OCI-LY1 (cell line): ENCODE data around the gene HLA-DQB2.

Experiments used
- H2AFZ ChIP-seq: fragments of 200-600 bp; sonication (generic), shearing (Covaris generic); 2 replicates; pipeline ENCODE4 v1.6.0; 2014; ENCODE audit warnings: antibody characterized with exemption, mild to moderate bottlenecking, low read length
- H3F3A ChIP-seq: fragments of 200-600 bp; sonication (generic), shearing (Covaris generic); 2 replicates; pipeline ENCODE4 v1.6.0; 2014; ENCODE audit warnings: mild to moderate bottlenecking, antibody characterized with exemption, low read length, moderate library complexity; ENCODE audit not compliant: insufficient read depth
- H3K27ac ChIP-seq: fragments of 200-600 bp; sonication (generic); 2 replicates; pipeline ENCODE4 v1.5.1; 2014; ENCODE audit warnings: low read length, mixed run types, mild to moderate bottlenecking, low read depth; ENCODE audit not compliant: poor library complexity, severe bottlenecking
- H3K27me3 ChIP-seq: fragments of 200-600 bp; sonication (generic); 2 replicates; pipeline ENCODE4 v1.6.0; 2014; ENCODE audit warnings: antibody characterized with exemption, mild to moderate bottlenecking, low read length, moderate library complexity; ENCODE audit not compliant: insufficient read depth
- H3K36me3 ChIP-seq: fragments of 200-600 bp; sonication (generic); 2 replicates; pipeline ENCODE4 v1.6.1; 2014; ENCODE audit warnings: mild to moderate bottlenecking, antibody characterized with exemption, low read length, moderate library complexity, mixed read lengths; ENCODE audit not compliant: insufficient read depth
- H3K4me1 ChIP-seq: fragments of 200-600 bp; sonication (generic); 2 replicates; pipeline ENCODE4 v1.5.1; 2014; ENCODE audit warnings: mild to moderate bottlenecking, low read length, moderate library complexity; ENCODE audit not compliant: insufficient read depth, severe bottlenecking
- H3K4me2 ChIP-seq: fragments of 200-600 bp; sonication (generic), shearing (Covaris generic); 2 replicates; pipeline ENCODE4 v1.6.1; 2014; ENCODE audit warnings: low read length
- H3K4me3 ChIP-seq: fragments of 200-600 bp; sonication (generic); 2 replicates; pipeline ENCODE4 v1.5.1; 2014; ENCODE audit warnings: low read length, low read depth, mild to moderate bottlenecking, mixed read lengths; ENCODE audit not compliant: poor library complexity, severe bottlenecking
- H3K79me2 ChIP-seq: fragments of 200-600 bp; shearing (Covaris generic); 2 replicates; pipeline ENCODE4 v1.6.1; 2016; ENCODE audit warnings: mixed run types, low read length, mixed read lengths; ENCODE audit not compliant: insufficient read depth
- H3K9ac ChIP-seq: fragments of 200-600 bp; sonication (generic), shearing (Covaris generic); 2 replicates; pipeline ENCODE4 v1.6.1; 2014; ENCODE audit warnings: mild to moderate bottlenecking, low read length, mixed read lengths
- H3K9me2 ChIP-seq: fragments of 200-600 bp; sonication (generic), shearing (Covaris generic); 2 replicates; pipeline ENCODE4 v1.6.1; 2014; ENCODE audit warnings: low read depth, mild to moderate bottlenecking, low read length, mixed read lengths
- H3K9me3 ChIP-seq: fragments of 200-600 bp; shearing (Covaris generic); 2 replicates; pipeline ENCODE4 v1.6.1; 2014; ENCODE audit warnings: low read length, mixed read lengths
- H4K20me1 ChIP-seq: fragments of 200-600 bp; sonication (generic), shearing (Covaris generic); 2 replicates; pipeline ENCODE4 v1.6.0; 2016; ENCODE audit warnings: mild to moderate bottlenecking, low read length; ENCODE audit not compliant: insufficient read depth
- CTCF ChIP-seq: fragments of 200-600 bp; sonication (generic), shearing (Covaris generic); IDR thresholded peaks from 2 replicates; pipeline ENCODE4 v1.5.1; 2017; ENCODE audit warnings: mild to moderate bottlenecking, antibody characterized with exemption, low read length, moderate library complexity, mixed read lengths
- EZH2 ChIP-seq: fragments of 200-600 bp; sonication (generic), shearing (Covaris generic); IDR thresholded peaks from 2 replicates; pipeline ENCODE4 v1.8.0; 2017; ENCODE audit warnings: borderline replicate concordance, mixed run types, mild to moderate bottlenecking, antibody characterized with exemption, low read length, moderate library complexity, mixed read lengths

HLA-DQB2 gene

GRCh38 chr6:32775071-32775470 is 11.7 kb upstream of the HLA-DQB2 start:
- TF ChIP-seq CTCF (no peak), EZH2 (no peak)
- Histone ChIP-seq H3K9ac (no peak overlapping the region), H4K20me1 (no peaks in the 10 kb centered on the region), H3K4me2 (no peak overlapping the region), H3K27ac (no peak overlapping the region), H3K36me3 (no peaks in the 10 kb centered on the region), H3K27me3 (no peaks in the 10 kb centered on the region), H2AFZ (no peak overlapping the region), H3K4me1 (no peaks in the 10 kb centered on the region), H3K9me2 (no peaks in the 10 kb centered on the region), H3K79me2 (no peaks in the 10 kb centered on the region), H3K4me3 (no peak overlapping the region), H3F3A (no peaks in the 10 kb centered on the region), H3K9me3 (no peaks in the 10 kb centered on the region)

GRCh38 chr6:32774426-32774825 is 11.1 kb upstream of the HLA-DQB2 start:
- TF ChIP-seq EZH2 (no peak), CTCF (no peak)

GRCh38 chr6:32772656-32773055 is 9.3 kb upstream of the HLA-DQB2 start:
- H3K27ac ChIP-seq: no peak overlapping the region
- H3K79me2 ChIP-seq: no peaks in the 10 kb centered on the region
- H3K4me3 ChIP-seq: no peak overlapping the region
- no peaks in the 10 kb centered on the region for H3K27me3 ChIP-seq
- no peaks in the 10 kb centered on the region for H3F3A ChIP-seq
- no peaks in the 10 kb centered on the region for H3K9me2 ChIP-seq
- no peak for TF ChIP-seq CTCF
- TF ChIP-seq EZH2: no peak
- no peaks in the 10 kb centered on the region for H3K4me1 ChIP-seq
- no peaks in the 10 kb centered on the region for H3K9me3 ChIP-seq
- no peak overlapping the region for H2AFZ ChIP-seq
- no peaks in the 10 kb centered on the region for H3K36me3 ChIP-seq
- no peak overlapping the region for H3K4me2 ChIP-seq
- no peaks in the 10 kb centered on the region for H4K20me1 ChIP-seq
- no peak overlapping the region for H3K9ac ChIP-seq

More at GRCh38 chr6:32774426-32774825, 11.1 kb upstream of the HLA-DQB2 start:
- Histone ChIP-seq H3K9me2 (no peaks in the 10 kb centered on the region), H3K4me1 (no peaks in the 10 kb centered on the region), H4K20me1 (no peaks in the 10 kb centered on the region), H2AFZ (no peak overlapping the region), H3K9me3 (no peaks in the 10 kb centered on the region), H3K4me3 (no peak overlapping the region), H3F3A (no peaks in the 10 kb centered on the region), H3K27ac (no peak overlapping the region), H3K9ac (no peak overlapping the region), H3K36me3 (no peaks in the 10 kb centered on the region), H3K79me2 (no peaks in the 10 kb centered on the region), H3K27me3 (no peaks in the 10 kb centered on the region), H3K4me2 (no peak overlapping the region)
